Endothelial cell of umbilical vein (primary cell): ENCODE data around the gene FBXL13. TPM values are rescaled to one million over a fixed set of nuclear protein-coding genes. Genes with fewer than 3 reads are reported as not detected.

ENCODE experiments used
- BruUV-seq: library from RNA; stranded (reverse); fragments of 400-500 nt; replicated peaks from 2 replicates; lab custom pipeline; 2021; lab: Mats Ljungman, UMichigan
- CTCF ChIA-PET: fragments of 300-600, 350-600 bp; sonication (Branson Sonifier 250); formaldehyde crosslinking; loops from one replicate; lab custom pipeline; 2021; ENCODE audit warnings: antibody characterized with exemption, inconsistent platforms; lab: Charles Lee
- POLR2A ChIA-PET: fragments of 300-600, 350-600 bp; sonication (Branson Sonifier 250); formaldehyde crosslinking; loops from one replicate; lab custom pipeline; 2021; ENCODE audit warnings: antibody characterized with exemption, inconsistent platforms; lab: Charles Lee
- DNase-seq: peaks from one replicate; pipeline ENCODE4 v3.0.0-alpha.2; 2011; ENCODE audit warnings: low read depth, low spot score
- FAIRE-seq: peaks from 2 replicates; lab custom pipeline; 2011; peaks lifted over from hg19 to GRCh38; lab: Jason Lieb, UNC
- H2AFZ ChIP-seq: 2 replicates; pipeline ENCODE4 v1.6.0; 2012; ENCODE audit warnings: low read depth, low read length, control low read depth, inconsistent platforms
- H3K27ac ChIP-seq: 2 replicates; pipeline ENCODE4 v1.5.1; 2011; ENCODE audit warnings: low read depth, mild to moderate bottlenecking, control low read depth, low read length, moderate library complexity; ENCODE audit not compliant: insufficient read depth
- H3K27me3 ChIP-seq, 2 experiments: 2 replicates each; pipeline versions ENCODE4 v1.6.0 to v1.6.1; 2011; ENCODE audit warnings: low read length in 2 of 2, mixed read lengths in 1 of 2; ENCODE audit not compliant: control insufficient read depth in 2 of 2, insufficient read depth in 2 of 2
- H3K36me3 ChIP-seq, 2 experiments: 2 replicates in 1 of 2; 3 replicates in 1 of 2; pipeline ENCODE4 v1.5.1; 2011; ENCODE audit warnings: low read length in 2 of 2, mild to moderate bottlenecking in 1 of 2, moderate library complexity in 1 of 2; ENCODE audit not compliant: control insufficient read depth in 2 of 2, insufficient read depth in 2 of 2; ENCODE audit errors: extremely low read depth in 1 of 2
- H3K4me1 ChIP-seq: 3 replicates; pipeline ENCODE4 v1.5.1; 2011; ENCODE audit warnings: mild to moderate bottlenecking, low read length; ENCODE audit not compliant: control insufficient read depth, insufficient read depth; ENCODE audit errors: extremely low read depth
- H3K4me2 ChIP-seq: 2 replicates; pipeline ENCODE4 v1.6.1; 2011; ENCODE audit warnings: low read length, control low read depth, mixed read lengths; ENCODE audit not compliant: insufficient read depth
- H3K4me3 ChIP-seq, 3 experiments: fragments of 200-600 bp in 1 of 3; sonication (generic), shearing (Covaris generic) in 1 of 3; replicated peaks in 1 of 3; 2 replicates each; pipeline ENCODE4 v1.5.1; 2011 to 2016; ENCODE audit warnings: control low read depth in 3 of 3, low read length in 3 of 3, mild to moderate bottlenecking in 2 of 3, inconsistent platforms in 1 of 3, low read depth in 1 of 3, moderate library complexity in 1 of 3; ENCODE audit not compliant: insufficient read depth in 1 of 3
- H3K79me2 ChIP-seq: 2 replicates; pipeline ENCODE4 v1.6.0; 2012; ENCODE audit warnings: low read length, inconsistent platforms; ENCODE audit not compliant: control insufficient read depth, insufficient read depth
- H3K9ac ChIP-seq: replicated peaks from 2 replicates; pipeline ENCODE3; 2011; ENCODE audit warnings: low read length, control low read depth; ENCODE audit not compliant: insufficient read depth; ENCODE audit errors: extremely low read depth
- H3K9me1 ChIP-seq: replicated peaks from 3 replicates; pipeline ENCODE4 v1.6.0; 2011; ENCODE audit warnings: mild to moderate bottlenecking, low read length; ENCODE audit not compliant: control insufficient read depth, insufficient read depth; ENCODE audit errors: extremely low read depth
- H3K9me3 ChIP-seq: replicated peaks from 2 replicates; pipeline ENCODE4 v1.5.1; 2012; ENCODE audit warnings: low read length, inconsistent platforms; ENCODE audit not compliant: control insufficient read depth, insufficient read depth
- H4K20me1 ChIP-seq: replicated peaks from 2 replicates; pipeline ENCODE3; 2011; ENCODE audit warnings: mild to moderate bottlenecking, low read length; ENCODE audit not compliant: control insufficient read depth, insufficient read depth; ENCODE audit errors: extremely low read depth
- CTCF ChIP-seq, 2 donors: IDR thresholded peaks; 1 replicate in 1 of 2; 2 replicates in 1 of 2; pipeline ENCODE4 v1.5.1; 2011; ENCODE audit warnings: low read length in 2 of 2, mild to moderate bottlenecking in 2 of 2, moderate library complexity in 2 of 2, control low read depth in 1 of 2, inconsistent platforms in 1 of 2, low read depth in 1 of 2; ENCODE audit not compliant: insufficient read depth in 1 of 2; ENCODE audit errors: extremely low read depth in 1 of 2
- EZH2 ChIP-seq: IDR thresholded peaks from 2 replicates; pipeline ENCODE4 v1.6.1; 2012; ENCODE audit warnings: borderline replicate concordance, low read depth, mild to moderate bottlenecking, moderate library complexity, low read length, inconsistent platforms; ENCODE audit not compliant: severe bottlenecking
- FOS ChIP-seq: IDR thresholded peaks from 2 replicates; pipeline ENCODE4 v1.6.1; 2011; ENCODE audit warnings: mild to moderate bottlenecking, low read length, moderate library complexity, borderline replicate concordance; ENCODE audit not compliant: insufficient read depth
- GATA2 ChIP-seq: IDR thresholded peaks from 2 replicates; pipeline ENCODE4 v1.7.0; 2011; ENCODE audit warnings: low read depth, mild to moderate bottlenecking, moderate library complexity, mixed read lengths, low read length; ENCODE audit not compliant: insufficient read length, insufficient read depth
- JUN ChIP-seq: IDR thresholded peaks from 2 replicates; pipeline ENCODE4 v1.6.1; 2011; ENCODE audit warnings: borderline replicate concordance, low read depth; ENCODE audit not compliant: insufficient read length, insufficient read depth
- MAX ChIP-seq: IDR thresholded peaks from 2 replicates; pipeline ENCODE4 v1.6.1; 2011; ENCODE audit not compliant: insufficient read depth, insufficient read length
- MYC ChIP-seq: IDR thresholded peaks from one replicate; pipeline ENCODE4 v1.6.1; 2011; ENCODE audit warnings: mild to moderate bottlenecking, low read depth, low read length
- POLR2A ChIP-seq: IDR thresholded peaks from 2 replicates; pipeline ENCODE4 v1.6.1; 2012; ENCODE audit warnings: low read depth, mild to moderate bottlenecking, control low read depth, low read length
- POLR2AphosphoS5 ChIP-seq: IDR thresholded peaks from 2 replicates; pipeline ENCODE4 v1.6.1; 2012; ENCODE audit warnings: low read depth, mild to moderate bottlenecking, control low read depth, low read length, moderate library complexity; ENCODE audit not compliant: insufficient read depth
- dilution Hi-C: fragments of 300-500 bp; cut with MboI; formaldehyde crosslinking; loops from one replicate; pipeline ENCODE4 v1.15.0; 2019; ENCODE audit warnings: low sequenced_read_pairs; ENCODE audit not compliant: extremely low pct_ligation_motif_present
- intact Hi-C: fragments of 100-400 bp; cut with micrococcal nuclease; formaldehyde crosslinking; loops from one replicate; pipeline ENCODE4 v1.10.0; 2022
- polyA plus RNA-seq, 4 experiments: library from polyadenylated mRNA; depleted of rRNA in 3 of 4; stranded (reverse) in 3 of 4; unstranded in 1 of 4; fragments of >200 nt; gene quantifications; 2 replicates each; pipeline versions ENCODE4 v1.2.1 to v1.2.3, GENCODE V29; 2011 to 2012; ENCODE audit warnings: missing spikeins in 1 of 4
- total RNA-seq: library from RNA; stranded (reverse); gene quantifications from 2 replicates; pipeline ENCODE4 v1.2.3, GENCODE V29; 2021

Gene FBXL13
- total and polyA plus RNA-seq, 2 donors (not counting 3 experiments of a cell fraction or from before 2014, with no cell fraction given): 3.9 to 4.6 TPM

DNA sequence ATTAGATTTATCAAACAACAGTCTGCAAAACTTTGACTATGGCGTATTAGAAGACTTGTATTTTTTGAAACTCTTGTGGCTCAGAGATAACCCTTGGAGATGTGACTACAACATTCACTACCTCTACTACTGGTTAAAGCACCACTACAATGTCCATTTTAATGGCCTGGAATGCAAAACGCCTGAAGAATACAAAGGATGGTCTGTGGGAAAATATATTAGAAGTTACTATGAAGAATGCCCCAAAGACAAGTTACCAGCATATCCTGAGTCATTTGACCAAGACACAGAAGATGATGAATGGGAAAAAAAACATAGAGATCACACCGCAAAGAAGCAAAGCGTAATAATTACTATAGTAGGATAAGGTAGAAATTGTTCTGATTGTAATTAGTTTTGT lies 130.4 kb downstream of the FBXL13 start:
- no peak overlapping the region for H3K4me3 ChIP-seq
- H2AFZ ChIP-seq: no peak overlapping the region
- no peak for DNase-seq
- BruUV-seq: no TSS peak
- CTCF ChIA-PET: interaction anchor here (0.7 kb wide), 1 partner anchor 118 kb away, joined by 4 read pairs; no protein-coding TSS in a partner anchor
- dilution Hi-C loops: no loop called here
- H3K27me3 ChIP-seq: no peaks in the 10 kb centered on the region
- H3K36me3 ChIP-seq: no peaks in the 10 kb centered on the region
- no peaks in the 10 kb centered on the region for H3K79me2 ChIP-seq
- no peak overlapping the region for H3K9ac ChIP-seq
- POLR2A ChIA-PET: no interaction called here
- intact Hi-C loops: no loop called here
- peaks cover 4% of the 10 kb centered on the region for H3K4me1 ChIP-seq
- H3K27ac ChIP-seq: no peak overlapping the region
- H3K9me3 ChIP-seq: no peaks in the 10 kb centered on the region
- no peak for TF ChIP-seq EZH2
- TF ChIP-seq MYC: no peak
- no peaks in the 10 kb centered on the region for H3K9me1 ChIP-seq
- FAIRE-seq: no peak
- no peak overlapping the region for H3K4me2 ChIP-seq
- no peaks in the 10 kb centered on the region for H4K20me1 ChIP-seq

DNA sequence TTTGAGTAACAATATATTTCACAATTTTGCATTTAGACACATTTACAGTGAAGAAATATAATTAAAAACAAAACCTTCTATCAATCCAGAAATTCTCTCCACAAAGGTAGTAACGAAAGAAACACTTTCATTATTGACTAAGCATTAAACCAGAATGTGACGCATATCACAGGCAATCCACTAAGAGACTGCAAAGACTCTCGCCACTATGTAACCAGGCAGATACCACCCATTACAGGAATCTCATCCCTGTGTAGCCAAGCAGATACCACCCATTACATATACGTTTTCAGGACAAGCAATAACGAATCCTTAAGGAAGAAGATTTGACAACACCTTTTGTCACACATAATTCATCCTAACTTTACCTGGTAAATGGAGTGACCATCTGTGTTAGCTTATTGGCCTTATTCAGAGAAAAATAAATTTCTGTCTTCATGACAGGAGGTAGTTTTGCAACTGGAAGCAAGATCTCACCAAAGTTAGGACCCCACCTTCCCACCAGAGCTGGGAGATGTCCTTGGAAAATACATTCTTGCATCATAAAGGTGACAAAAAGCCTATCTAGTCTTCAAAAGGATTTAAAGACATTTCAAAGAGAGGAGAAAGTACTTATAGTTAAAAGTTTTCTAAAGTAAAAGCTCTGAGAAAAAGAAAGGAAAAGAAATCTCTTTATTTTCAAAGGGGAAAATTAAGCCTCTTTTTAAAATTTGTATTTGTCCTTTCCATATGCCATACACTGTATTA lies 131.0 kb downstream of the FBXL13 start:
- peaks cover 11% of the 10 kb centered on the region for H3K4me1 ChIP-seq
- no peaks in the 10 kb centered on the region for H4K20me1 ChIP-seq
- no peaks in the 10 kb centered on the region for H3K9me3 ChIP-seq
- intact Hi-C loops (no loop called here), dilution Hi-C loops (no loop called here)
- H3K27me3 ChIP-seq: no peaks in the 10 kb centered on the region
- no peak overlapping the region for H3K9ac ChIP-seq
- CTCF ChIA-PET: interaction anchor here (0.7 kb wide), 1 partner anchor 118 kb away, joined by 4 read pairs; no protein-coding TSS in a partner anchor
- DNase-seq (no peak), FAIRE-seq (no peak)
- H3K79me2 ChIP-seq: no peaks in the 10 kb centered on the region
- no TSS peak for BruUV-seq
- no peaks in the 10 kb centered on the region for H3K36me3 ChIP-seq
- H3K9me1 ChIP-seq: no peaks in the 10 kb centered on the region
- POLR2A ChIA-PET: no interaction called here
- H2AFZ ChIP-seq: no peak overlapping the region
- H3K4me2 ChIP-seq: no peak overlapping the region
- no peak overlapping the region for H3K4me3 ChIP-seq
- no peak for TF ChIP-seq POLR2A
- no peak for TF ChIP-seq POLR2AphosphoS5
- TF ChIP-seq GATA2: no peak
- TF ChIP-seq MYC: no peak
- TF ChIP-seq JUN: no peak
- no peak for TF ChIP-seq CTCF (IDR thresholded peaks at IDR 0.05; ENCODE audit: extremely low read depth in 1 of 2, insufficient read depth in 1 of 2, low read depth in 1 of 2, low read length in 2 of 2)
- no peak for TF ChIP-seq FOS
- no peak for TF ChIP-seq EZH2
- TF ChIP-seq MAX: no peak
- no peak overlapping the region for H3K27ac ChIP-seq
